HepG2 (cell line): Measurements from ENCODE around the gene PTGR3. TPM values are rescaled to one million over a fixed set of nuclear protein-coding genes. Genes with fewer than 3 reads are reported as not detected.

Experiments used
- ARNTL ChIP-seq: sonication (generic); formaldehyde crosslinking; IDR thresholded peaks from 2 replicates; pipeline ENCODE4 v1.4.0; 2020; ENCODE audit warnings: mild to moderate bottlenecking, missing genetic modification reagents
- BRCA1 ChIP-seq: sonication (generic); formaldehyde crosslinking; IDR thresholded peaks from 2 replicates; pipeline ENCODE4 v1.4.0; 2020; ENCODE audit warnings: missing genetic modification reagents
- CCDC6 ChIP-seq: sonication (generic); formaldehyde crosslinking; IDR thresholded peaks from 2 replicates; pipeline ENCODE4 v1.8.1; 2022; ENCODE audit warnings: mild to moderate bottlenecking, missing genetic modification reagents, moderate library complexity
- CEBPB ChIP-seq: IDR thresholded peaks from 2 replicates; pipeline ENCODE4 v1.6.1; 2011; ENCODE audit warnings: low read depth, low read length, improper control_type of control experiment, borderline replicate concordance
- CENPX ChIP-seq: sonication (generic); formaldehyde crosslinking; IDR thresholded peaks from 2 replicates; pipeline ENCODE4 v1.9.0; 2021; ENCODE audit warnings: mild to moderate bottlenecking, missing genetic modification reagents, moderate library complexity
- GABPB1 ChIP-seq: IDR thresholded peaks from 2 replicates; pipeline ENCODE4 v1.6.1; 2016; ENCODE audit warnings: mild to moderate bottlenecking, missing genetic modification reagents, moderate library complexity, missing compliant biosample characterization
- GATAD2A ChIP-seq: IDR thresholded peaks from 2 replicates; pipeline ENCODE4 v1.6.1; 2016
- HDAC1 ChIP-seq: sonication (generic); formaldehyde crosslinking; IDR thresholded peaks from 2 replicates; pipeline ENCODE4 v1.5.1; 2020; ENCODE audit warnings: mild to moderate bottlenecking, missing genetic modification reagents
- KAT2B ChIP-seq: fragments of 150-350 bp; IDR thresholded peaks from 2 replicates; pipeline ENCODE4 v1.6.1; 2014; ENCODE audit warnings: low read depth, low read length, borderline replicate concordance
- KDM2A ChIP-seq: sonication (generic); formaldehyde crosslinking; IDR thresholded peaks from 2 replicates; pipeline ENCODE4 v1.4.0; 2020; ENCODE audit warnings: low read depth, missing genetic modification reagents, borderline replicate concordance
- NR2F6 ChIP-seq, 2 experiments: IDR thresholded peaks; 2 replicates each; pipeline ENCODE4 v1.6.1; 2016; ENCODE audit warnings: antibody characterized with exemption in 1 of 2, mild to moderate bottlenecking in 1 of 2
- RAD21 ChIP-seq: fragments of 450-650 bp; formaldehyde crosslinking; IDR thresholded peaks from 2 replicates; pipeline ENCODE4 v1.5.0; 2020; ENCODE audit warnings: mild to moderate bottlenecking
- SALL2 ChIP-seq: sonication (generic); formaldehyde crosslinking; IDR thresholded peaks from 2 replicates; pipeline ENCODE4 v1.8.1; 2023; ENCODE audit warnings: mild to moderate bottlenecking, missing genetic modification reagents, inconsistent platforms
- SMAD3 ChIP-seq: sonication (generic); formaldehyde crosslinking; IDR thresholded peaks from 2 replicates; pipeline ENCODE4 v1.4.0; 2020; ENCODE audit warnings: missing genetic modification reagents
- ZKSCAN1 ChIP-seq: fragments of 150-350 bp; IDR thresholded peaks from 2 replicates; pipeline ENCODE4 v1.6.1; 2014; ENCODE audit warnings: low read length
- ZNF12 ChIP-seq: sonication (generic); formaldehyde crosslinking; IDR thresholded peaks from 2 replicates; pipeline ENCODE4 v1.5.0; 2020; ENCODE audit warnings: missing genetic modification reagents
- ZNF383 ChIP-seq: sonication (generic); formaldehyde crosslinking; IDR thresholded peaks from 2 replicates; pipeline ENCODE4 v1.4.0; 2020; ENCODE audit warnings: missing genetic modification reagents, mild to moderate bottlenecking, borderline replicate concordance
- ZNF674 ChIP-seq: sonication (generic); formaldehyde crosslinking; IDR thresholded peaks from 2 replicates; pipeline ENCODE4 v1.5.0; 2020; ENCODE audit warnings: low read depth, mild to moderate bottlenecking, missing genetic modification reagents
- ZSCAN25 ChIP-seq: sonication (generic); formaldehyde crosslinking; IDR thresholded peaks from 2 replicates; pipeline ENCODE4 v1.8.0; 2022; ENCODE audit warnings: mild to moderate bottlenecking, missing genetic modification reagents
- polyA plus RNA-seq, 8 experiments: library from polyadenylated mRNA; depleted of rRNA in 3 of 8; stranded (reverse) in 7 of 8; unstranded in 1 of 8; fragments of >200 nt; fragmentation: Illumina TruSeq in 4 of 8; extraction: Trizol in 4 of 8; gene quantifications; 2 replicates each; pipeline versions ENCODE4 v1.2.1 to v1.2.3, GENCODE V29; 2011 to 2016; ENCODE audit warnings: low read depth in 4 of 8, missing spikeins in 1 of 8, mixed read lengths in 1 of 8; ENCODE audit not compliant: insufficient read depth in 1 of 8
- total RNA-seq, 5 experiments: library from RNA; depleted of rRNA; stranded (reverse); fragments of >200 nt; fragmentation: Illumina TruSeq; extraction: Trizol; gene quantifications; 2 replicates each; pipeline ENCODE4 v1.2.3, GENCODE V29; 2016; ENCODE audit warnings: low read depth in 1 of 5
- TF ChIP-seq, protein P1 (sequence below): sonication (generic); formaldehyde crosslinking; IDR thresholded peaks from 2 replicates; pipeline ENCODE4 v1.4.0; 2020; ENCODE audit warnings: missing genetic modification reagents
- TF ChIP-seq, protein P2 (sequence below): sonication (generic); formaldehyde crosslinking; IDR thresholded peaks from 2 replicates; pipeline ENCODE4 v1.4.0; 2020; ENCODE audit warnings: missing genetic modification reagents; ENCODE audit errors: not compliant biosample characterization
- TF ChIP-seq, protein P3 (sequence below): sonication (generic); formaldehyde crosslinking; IDR thresholded peaks from 2 replicates; pipeline ENCODE4 v1.8.0; 2022; ENCODE audit warnings: missing genetic modification reagents, mild to moderate bottlenecking, borderline replicate concordance
- TF ChIP-seq, protein P4 (sequence below): sonication (generic); formaldehyde crosslinking; IDR thresholded peaks from 2 replicates; pipeline ENCODE4 v1.4.0; 2020; ENCODE audit warnings: missing genetic modification reagents, low read depth, mild to moderate bottlenecking, borderline replicate concordance
- TF ChIP-seq, protein P5 (sequence below): sonication (generic); formaldehyde crosslinking; IDR thresholded peaks from 2 replicates; pipeline ENCODE4 v1.4.0; 2020; ENCODE audit warnings: mild to moderate bottlenecking, missing genetic modification reagents

PTGR3 gene
- total and polyA plus RNA-seq, 2 of the 13 experiments (the other 11 are each of a cell fraction or from before 2014, with no cell fraction given) = 11.5 to 25.3 TPM

DNA sequence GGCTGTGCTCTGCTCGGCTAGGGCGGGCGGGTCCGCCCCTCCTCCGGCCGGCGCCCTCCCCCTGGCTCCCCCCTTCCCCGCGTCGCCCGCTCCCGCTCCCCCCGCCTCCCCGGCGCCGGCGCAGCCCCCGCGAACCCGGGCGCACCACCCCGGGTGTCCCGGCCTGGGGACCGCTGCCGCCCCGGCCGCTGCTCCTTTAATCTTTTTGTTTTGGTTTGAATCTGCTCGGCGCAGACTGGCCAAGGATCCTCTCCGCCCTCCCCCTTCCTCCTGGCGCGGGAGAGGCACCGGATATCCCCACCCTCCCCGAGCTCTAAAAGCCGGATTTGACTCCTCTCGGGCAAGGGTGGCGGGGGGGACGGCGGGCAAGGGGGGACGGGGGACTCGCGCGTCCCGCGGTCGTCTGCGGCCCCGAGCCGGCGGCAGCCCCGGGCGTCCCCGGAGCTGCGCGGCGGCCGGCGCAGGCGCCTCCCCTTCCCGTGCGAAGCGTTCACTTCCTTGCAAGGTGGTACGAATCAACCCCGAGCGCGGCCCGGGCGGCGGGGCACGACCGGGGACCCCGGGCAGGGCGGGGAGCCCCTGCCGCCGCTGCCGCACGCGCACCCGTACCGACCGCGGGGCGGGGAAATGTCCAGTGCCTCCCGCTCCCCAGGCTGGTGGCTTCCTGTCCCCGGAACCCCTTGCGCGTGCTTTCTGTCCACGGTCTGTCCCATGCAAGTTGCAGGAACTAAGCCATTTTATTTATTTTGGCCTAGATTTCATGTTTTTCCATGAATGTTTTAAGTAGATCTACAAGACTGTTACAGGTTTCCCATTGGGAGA lies at the start of gene PTGR3 (continued):
- TF ChIP-seq ZKSCAN1 (no peak), GABPB1 (peak; percentile 74), CCDC6 (CRISPR knock-in tag) (peak; percentile 75; the same call in 1 of the 2 replicates), KDM2A (CRISPR knock-in tag) (no peak; the same call in 1 of the 2 replicates), RAD21 (CRISPR knock-in tag) (peak; percentile 33; the same call in 1 of the 2 replicates), CEBPB (no peak), KAT2B (no peak), HDAC1 (peak; percentile 60), CENPX (no peak), BRCA1 (CRISPR knock-in tag) (no peak), ZNF674 (CRISPR knock-in tag) (no peak), ZNF12 (no peak), SMAD3 (CRISPR knock-in tag) (no peak), ZSCAN25 (CRISPR knock-in tag) (no peak), SALL2 (CRISPR knock-in tag) (peak; percentile 65; the same call in 1 of the 2 replicates), NR2F6 (IDR thresholded peaks at IDR 0.05) (no peak), NR2F6 (CRISPR knock-in tag; IDR thresholded peaks at IDR 0.05) (0 out of 2 replicates have a peak, but pooled peaks have one; percentile 6), ZNF383 (CRISPR knock-in tag) (no peak), GATAD2A (no peak), ARNTL (CRISPR knock-in tag) (peak; percentile 20; the same call in 1 of the 2 replicates)
- TF ChIP-seq, protein P1, sequence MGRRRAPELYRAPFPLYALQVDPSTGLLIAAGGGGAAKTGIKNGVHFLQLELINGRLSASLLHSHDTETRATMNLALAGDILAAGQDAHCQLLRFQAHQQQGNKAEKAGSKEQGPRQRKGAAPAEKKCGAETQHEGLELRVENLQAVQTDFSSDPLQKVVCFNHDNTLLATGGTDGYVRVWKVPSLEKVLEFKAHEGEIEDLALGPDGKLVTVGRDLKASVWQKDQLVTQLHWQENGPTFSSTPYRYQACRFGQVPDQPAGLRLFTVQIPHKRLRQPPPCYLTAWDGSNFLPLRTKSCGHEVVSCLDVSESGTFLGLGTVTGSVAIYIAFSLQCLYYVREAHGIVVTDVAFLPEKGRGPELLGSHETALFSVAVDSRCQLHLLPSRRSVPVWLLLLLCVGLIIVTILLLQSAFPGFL (CRISPR knock-in tag) = no peak
- TF ChIP-seq, protein P2, sequence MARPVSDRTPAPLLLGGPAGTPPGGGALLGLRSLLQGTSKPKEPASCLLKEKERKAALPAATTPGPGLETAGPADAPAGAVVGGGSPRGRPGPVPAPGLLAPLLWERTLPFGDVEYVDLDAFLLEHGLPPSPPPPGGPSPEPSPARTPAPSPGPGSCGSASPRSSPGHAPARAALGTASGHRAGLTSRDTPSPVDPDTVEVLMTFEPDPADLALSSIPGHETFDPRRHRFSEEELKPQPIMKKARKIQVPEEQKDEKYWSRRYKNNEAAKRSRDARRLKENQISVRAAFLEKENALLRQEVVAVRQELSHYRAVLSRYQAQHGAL (CRISPR knock-in tag) = no peak
- TF ChIP-seq, protein P3, sequence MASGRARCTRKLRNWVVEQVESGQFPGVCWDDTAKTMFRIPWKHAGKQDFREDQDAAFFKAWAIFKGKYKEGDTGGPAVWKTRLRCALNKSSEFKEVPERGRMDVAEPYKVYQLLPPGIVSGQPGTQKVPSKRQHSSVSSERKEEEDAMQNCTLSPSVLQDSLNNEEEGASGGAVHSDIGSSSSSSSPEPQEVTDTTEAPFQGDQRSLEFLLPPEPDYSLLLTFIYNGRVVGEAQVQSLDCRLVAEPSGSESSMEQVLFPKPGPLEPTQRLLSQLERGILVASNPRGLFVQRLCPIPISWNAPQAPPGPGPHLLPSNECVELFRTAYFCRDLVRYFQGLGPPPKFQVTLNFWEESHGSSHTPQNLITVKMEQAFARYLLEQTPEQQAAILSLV (CRISPR knock-in tag) = no peak
- TF ChIP-seq, protein P4, sequence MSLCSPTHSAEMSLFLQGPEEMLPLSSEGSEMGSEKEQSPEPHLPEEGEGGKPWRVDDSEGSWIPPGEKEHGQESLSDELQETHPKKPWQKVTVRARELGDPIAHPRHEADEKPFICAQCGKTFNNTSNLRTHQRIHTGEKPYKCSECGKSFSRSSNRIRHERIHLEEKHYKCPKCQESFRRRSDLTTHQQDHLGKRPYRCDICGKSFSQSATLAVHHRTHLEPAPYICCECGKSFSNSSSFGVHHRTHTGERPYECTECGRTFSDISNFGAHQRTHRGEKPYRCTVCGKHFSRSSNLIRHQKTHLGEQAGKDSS = no peak; the same call in 1 of the 2 replicates
- TF ChIP-seq, protein P5, sequence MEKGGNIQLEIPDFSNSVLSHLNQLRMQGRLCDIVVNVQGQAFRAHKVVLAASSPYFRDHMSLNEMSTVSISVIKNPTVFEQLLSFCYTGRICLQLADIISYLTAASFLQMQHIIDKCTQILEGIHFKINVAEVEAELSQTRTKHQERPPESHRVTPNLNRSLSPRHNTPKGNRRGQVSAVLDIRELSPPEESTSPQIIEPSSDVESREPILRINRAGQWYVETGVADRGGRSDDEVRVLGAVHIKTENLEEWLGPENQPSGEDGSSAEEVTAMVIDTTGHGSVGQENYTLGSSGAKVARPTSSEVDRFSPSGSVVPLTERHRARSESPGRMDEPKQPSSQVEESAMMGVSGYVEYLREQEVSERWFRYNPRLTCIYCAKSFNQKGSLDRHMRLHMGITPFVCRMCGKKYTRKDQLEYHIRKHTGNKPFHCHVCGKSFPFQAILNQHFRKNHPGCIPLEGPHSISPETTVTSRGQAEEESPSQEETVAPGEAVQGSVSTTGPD (CRISPR knock-in tag) = no peak
